Fibroblast of skin of back (primary cell): ENCODE measurements around the gene RSF1.

Experiments used
- DNase-seq: peaks from one replicate; pipeline ENCODE4 v3.0.0-alpha.2; 2013

The RSF1 gene

GRCh38 chr11:77749232-77749631, 71.3 kb downstream of the RSF1 start:
- DNase-seq, result no peak

GRCh38 chr11:77748266-77748665, 72.3 kb downstream of the RSF1 start:
- DNase-seq, result no peak

- peak; percentile 61 for DNase-seq
Measured at GRCh38 chr11:77747381-77747969, 73.0 kb downstream of the RSF1 start.

- DNase-seq, result no peak
Measured at GRCh38 chr11:77736473-77736872, 84.0 kb downstream of the RSF1 start.

- DNase-seq, result no peak
Measured at GRCh38 chr11:77734890-77735289, 85.6 kb downstream of the RSF1 start.

GRCh38 chr11:77732143-77732542, 88.4 kb downstream of the RSF1 start:
- no peak for DNase-seq

- DNase-seq, result no peak
Measured at GRCh38 chr11:77730789-77731188, 89.7 kb downstream of the RSF1 start.

- DNase-seq, result no peak
Measured at GRCh38 chr11:77729063-77729462, 91.5 kb downstream of the RSF1 start.

- no peak for DNase-seq
Measured at GRCh38 chr11:77728203-77728786, 92.2 kb downstream of the RSF1 start.

GRCh38 chr11:77726524-77726923, 94.0 kb downstream of the RSF1 start:
- no peak for DNase-seq

- DNase-seq, result no peak
Measured at GRCh38 chr11:77725433-77725832, 95.1 kb downstream of the RSF1 start.

- DNase-seq, result no peak
Measured at GRCh38 chr11:77724636-77725035, 95.9 kb downstream of the RSF1 start.

- DNase-seq, result no peak
Measured at GRCh38 chr11:77723024-77723423, 97.5 kb downstream of the RSF1 start.

- peak; percentile 44 for DNase-seq
Measured at GRCh38 chr11:77710358-77710757, 110.2 kb downstream of the RSF1 start.

- DNase-seq, result no peak
Measured at GRCh38 chr11:77705876-77706579, 114.5 kb downstream of the RSF1 start.

- peak; percentile 37 for DNase-seq
Measured at GRCh38 chr11:77705195-77705875, 115.2 kb downstream of the RSF1 start.

- DNase-seq, result no peak
Measured at GRCh38 chr11:77704029-77704428, 116.5 kb downstream of the RSF1 start.

GRCh38 chr11:77699425-77699824, 121.1 kb downstream of the RSF1 start:
- DNase-seq, result no peak

- DNase-seq, result no peak
Measured at GRCh38 chr11:77698896-77699295, 121.6 kb downstream of the RSF1 start.

GRCh38 chr11:77697865-77698264, 122.7 kb downstream of the RSF1 start:
- no peak for DNase-seq

- no peak for DNase-seq
Measured at GRCh38 chr11:77695417-77695816, 125.1 kb downstream of the RSF1 start.

- DNase-seq, result no peak
Measured at GRCh38 chr11:77690649-77691048, 129.9 kb downstream of the RSF1 start.

- DNase-seq, result no peak
Measured at GRCh38 chr11:77687088-77687487, 133.4 kb downstream of the RSF1 start.

GRCh38 chr11:77677138-77677537, 143.4 kb downstream of the RSF1 start:
- no peak for DNase-seq
